Thyroid gland (tissue), 4 donors: ENCODE measurements around the gene FOXO3.

Source experiments
- POLR2A ChIP-seq, 2 donors: fragments of 450-650 bp; IDR thresholded peaks; one replicate each; pipeline ENCODE4 v1.6.1; 2017; ENCODE audit warnings: antibody characterized with exemption in 2 of 2, mild to moderate bottlenecking in 2 of 2, moderate library complexity in 1 of 2
- TF ChIP-seq, protein P1 (sequence below), 6 experiments: fragments of 200-600 bp in 3 of 6; fragments of 450-650 bp in 3 of 6; sonication (generic) in 3 of 6; IDR thresholded peaks; one replicate each; pipeline ENCODE4 v1.5.1; 2016 to 2019; ENCODE audit warnings: antibody characterized with exemption in 6 of 6, mild to moderate bottlenecking in 2 of 6, inconsistent platforms in 1 of 6, moderate library complexity in 1 of 6

DNA sequence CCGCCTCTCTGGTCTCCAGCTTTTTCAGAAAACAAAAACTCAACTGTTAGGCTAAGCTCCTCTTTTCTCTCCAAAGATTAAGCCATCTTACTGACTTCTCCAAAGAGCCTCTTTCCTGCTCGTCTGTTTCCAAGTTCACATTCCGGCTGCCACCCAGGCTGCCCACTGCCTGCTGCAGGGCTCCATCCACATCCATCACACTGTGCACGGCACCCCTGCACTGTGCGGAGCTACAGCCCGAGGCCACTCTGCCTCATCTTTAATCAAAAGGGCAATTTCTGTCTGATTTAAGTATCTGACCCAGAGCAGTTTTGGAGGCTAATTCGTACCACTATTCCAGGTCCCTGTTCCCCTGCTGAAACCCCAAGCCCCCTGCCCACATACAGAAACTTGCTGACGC, 145.9 kb downstream of the FOXO3 start:
- no peak for TF ChIP-seq POLR2A (IDR thresholded peaks at IDR 0.05)
- TF ChIP-seq, protein P1, sequence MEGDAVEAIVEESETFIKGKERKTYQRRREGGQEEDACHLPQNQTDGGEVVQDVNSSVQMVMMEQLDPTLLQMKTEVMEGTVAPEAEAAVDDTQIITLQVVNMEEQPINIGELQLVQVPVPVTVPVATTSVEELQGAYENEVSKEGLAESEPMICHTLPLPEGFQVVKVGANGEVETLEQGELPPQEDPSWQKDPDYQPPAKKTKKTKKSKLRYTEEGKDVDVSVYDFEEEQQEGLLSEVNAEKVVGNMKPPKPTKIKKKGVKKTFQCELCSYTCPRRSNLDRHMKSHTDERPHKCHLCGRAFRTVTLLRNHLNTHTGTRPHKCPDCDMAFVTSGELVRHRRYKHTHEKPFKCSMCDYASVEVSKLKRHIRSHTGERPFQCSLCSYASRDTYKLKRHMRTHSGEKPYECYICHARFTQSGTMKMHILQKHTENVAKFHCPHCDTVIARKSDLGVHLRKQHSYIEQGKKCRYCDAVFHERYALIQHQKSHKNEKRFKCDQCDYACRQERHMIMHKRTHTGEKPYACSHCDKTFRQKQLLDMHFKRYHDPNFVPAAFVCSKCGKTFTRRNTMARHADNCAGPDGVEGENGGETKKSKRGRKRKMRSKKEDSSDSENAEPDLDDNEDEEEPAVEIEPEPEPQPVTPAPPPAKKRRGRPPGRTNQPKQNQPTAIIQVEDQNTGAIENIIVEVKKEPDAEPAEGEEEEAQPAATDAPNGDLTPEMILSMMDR (IDR thresholded peaks at IDR 0.05) = no peak
